NCI-H2029 treated with DMSO at 0.1 percent for 48 hours (cell line): ENCODE data around the gene ZBED1.

ENCODE experiments used
- DNase-seq: peaks from one replicate; lab custom pipeline; 2025; lab: John Stamatoyannopoulos, UW

Gene ZBED1

GRCh38 chrX:2452799-2453198 is 48.0 kb downstream of the ZBED1 start:
- DNase-seq: no peak

- no peak for DNase-seq
Observed at GRCh38 chrX:2452317-2452784, 48.4 kb downstream of the ZBED1 start.

GRCh38 chrX:2451501-2452316 is 49.1 kb downstream of the ZBED1 start:
- no peak for DNase-seq

GRCh38 chrX:2450681-2451080 is 50.1 kb downstream of the ZBED1 start:
- no peak for DNase-seq

- no peak for DNase-seq
Observed at GRCh38 chrX:2449135-2449886, 51.5 kb downstream of the ZBED1 start.

- no peak for DNase-seq
Observed at GRCh38 chrX:2447484-2447883, 53.3 kb downstream of the ZBED1 start.

- DNase-seq: no peak
Observed at GRCh38 chrX:2446815-2447214, 54.0 kb downstream of the ZBED1 start.

- no peak for DNase-seq
Observed at GRCh38 chrX:2445662-2446623, 54.8 kb downstream of the ZBED1 start.

GRCh38 chrX:2442694-2443093 is 58.1 kb downstream of the ZBED1 start:
- no peak for DNase-seq

GRCh38 chrX:2441466-2441865 is 59.3 kb downstream of the ZBED1 start:
- no peak for DNase-seq

- DNase-seq: no peak
Observed at GRCh38 chrX:2439613-2440012, 61.2 kb downstream of the ZBED1 start.
